Measurements from ENCODE around the gene TNP2.
"Not testable (repeated sequence)": the region's sequence is repeated elsewhere in the genome, so short reads cannot be mapped to it uniquely, and the experiment has no call there.

Gene TNP2

GRCh38 chr16:11292076-11292748 lies 23.1 kb upstream of the TNP2 start:
- Histone ChIP-seq H4K20me1 (no peaks in the 10 kb centered on the region), H3K9me3 (no peaks in the 10 kb centered on the region), H3K4me3 (no peak overlapping the region), H3K4me2 (no peak overlapping the region), H3K36me3 (no peaks in the 10 kb centered on the region), H3K9ac (no peak overlapping the region), H3K27me3 (no peaks in the 10 kb centered on the region), H3K4me1 (peaks cover 47% of the 10 kb centered on the region), H3K27ac (no peak overlapping the region)
- no peak for TF ChIP-seq Cebpa-rat (IDR thresholded peaks at IDR 0.05)

GRCh38 chr16:11291091-11291703 lies 22.1 kb upstream of the TNP2 start:
- Histone ChIP-seq H3K4me1 (peaks cover 44% of the 10 kb centered on the region), H3K9me3 (no peaks in the 10 kb centered on the region)

GRCh38 chr16:11290102-11290893 lies 21.2 kb upstream of the TNP2 start:
- Histone ChIP-seq H3K9ac (no peak overlapping the region), H3K36me3 (no peaks in the 10 kb centered on the region), H4K20me1 (no peaks in the 10 kb centered on the region), H3K27ac (no peak overlapping the region), H3K27me3 (no peaks in the 10 kb centered on the region), H3K4me2 (no peak overlapping the region), H3K4me3 (no peak overlapping the region), H3K4me1 (peaks cover 35% of the 10 kb centered on the region), H3K9me3 (no peaks in the 10 kb centered on the region)
- no peak for TF ChIP-seq Cebpa-rat (IDR thresholded peaks at IDR 0.05)

More at GRCh38 chr16:11291091-11291703, 22.1 kb upstream of the TNP2 start:
- Histone ChIP-seq H4K20me1 (no peaks in the 10 kb centered on the region), H3K27ac (no peak overlapping the region), H3K9ac (no peak overlapping the region), H3K36me3 (no peaks in the 10 kb centered on the region), H3K27me3 (no peaks in the 10 kb centered on the region), H3K4me2 (no peak overlapping the region), H3K4me3 (no peak overlapping the region)
- no peak for TF ChIP-seq Cebpa-rat (IDR thresholded peaks at IDR 0.05)

- H3K4me2 ChIP-seq, H3K9me3 ChIP-seq, H3K36me3 ChIP-seq, H3K9ac ChIP-seq, H3K4me3 ChIP-seq, H3K27me3 ChIP-seq, H3K27ac ChIP-seq, H4K20me1 ChIP-seq: not testable (repeated sequence)
- peaks cover 29% of the 10 kb centered on the region for H3K4me1 ChIP-seq
Observed at GRCh38 chr16:11289696-11290095, 20.6 kb upstream of the TNP2 start.

GRCh38 chr16:11289202-11289601 lies 20.1 kb upstream of the TNP2 start:
- H3K27me3 ChIP-seq: no peaks in the 10 kb centered on the region
- H3K4me1 ChIP-seq: peaks cover 24% of the 10 kb centered on the region
- H3K36me3 ChIP-seq: no peaks in the 10 kb centered on the region
- no peak overlapping the region for H3K4me3 ChIP-seq
- H3K27ac ChIP-seq: no peak overlapping the region
- H3K9me3 ChIP-seq: no peaks in the 10 kb centered on the region
- TF ChIP-seq Cebpa-rat (IDR thresholded peaks at IDR 0.05): no peak
- no peaks in the 10 kb centered on the region for H4K20me1 ChIP-seq
- H3K9ac ChIP-seq: no peak overlapping the region
- no peak overlapping the region for H3K4me2 ChIP-seq

- Histone ChIP-seq H3K4me2 (no peak overlapping the region), H4K20me1 (no peaks in the 10 kb centered on the region), H3K27ac (no peak overlapping the region), H3K9ac (no peak overlapping the region), H3K27me3 (no peaks in the 10 kb centered on the region), H3K4me1 (peaks cover 8% of the 10 kb centered on the region; the same call in 1 of the 2 replicates), H3K4me3 (no peak overlapping the region), H3K9me3 (no peaks in the 10 kb centered on the region), H3K36me3 (no peaks in the 10 kb centered on the region)
- no peak for TF ChIP-seq Cebpa-rat (IDR thresholded peaks at IDR 0.05)
Observed at GRCh38 chr16:11285842-11286241, 16.7 kb upstream of the TNP2 start.

- H3K4me1 ChIP-seq: peaks cover 14% of the 10 kb centered on the region; the same call in 1 of the 2 replicates
- H3K4me2 ChIP-seq: no peak overlapping the region
- no peak overlapping the region for H3K4me3 ChIP-seq
- no peak for TF ChIP-seq Cebpa-rat (IDR thresholded peaks at IDR 0.05)
- no peak overlapping the region for H3K27ac ChIP-seq
- H4K20me1 ChIP-seq: no peaks in the 10 kb centered on the region
- no peaks in the 10 kb centered on the region for H3K36me3 ChIP-seq
- no peaks in the 10 kb centered on the region for H3K9me3 ChIP-seq
- H3K9ac ChIP-seq: no peak overlapping the region
- H3K27me3 ChIP-seq: no peaks in the 10 kb centered on the region
Observed at GRCh38 chr16:11283820-11284248, 14.7 kb upstream of the TNP2 start.

- no peak within 1 kb of the TSS for H3K9ac ChIP-seq
- no peak within 1 kb of the TSS for H3K4me3 ChIP-seq
- H3K27me3 ChIP-seq: no peaks in the 10 kb centered on the region
- no peak for TF ChIP-seq Cebpa-rat (IDR thresholded peaks at IDR 0.05)
- H3K4me1 ChIP-seq: peaks cover 8% of the 10 kb centered on the region; the same call in 1 of the 2 replicates
- H3K9me3 ChIP-seq: no peaks in the 10 kb centered on the region
- no peaks in the 10 kb centered on the region for H3K36me3 ChIP-seq
- H4K20me1 ChIP-seq: no peaks in the 10 kb centered on the region
- H3K27ac ChIP-seq: no peak within 1 kb of the TSS
- H3K4me2 ChIP-seq: no peak within 1 kb of the TSS
Observed at GRCh38 chr16:11280616-11281522, 11.7 kb upstream of the TNP2 start, which contains the start of gene PRM1. Gene PRM1 (minus strand): TSS chr16:11281330. CDS start chr16:11281238, 92 bp downstream.

Measured in BLaER1 (cell line).